SK-N-SH (cell line): ENCODE measurements around the gene NUP133. TPM values are rescaled to one million over a fixed set of nuclear protein-coding genes. Genes with fewer than 3 reads are reported as not detected.
A peak's percentile ranks its signal among the peaks of the same experiment; 100 is the strongest.
"Not testable (repeated sequence)": the region's sequence is repeated elsewhere in the genome, so short reads cannot be mapped to it uniquely, and the experiment has no call there.

Experiments
- CTCF ChIA-PET: fragments of 300-600, 350-600 bp; formaldehyde crosslinking; extraction: SDS; loops from one replicate; lab custom pipeline; 2021; lab: Yijun Ruan, JAX
- POLR2A ChIA-PET: fragments of 350-600 bp; sonication (Branson Sonifier 250); formaldehyde crosslinking; extraction: SDS; loops from one replicate; lab custom pipeline; 2020; ENCODE audit warnings: antibody characterized with exemption, inconsistent platforms; lab: Yijun Ruan, JAX
- DNase-seq: peaks from one replicate; pipeline ENCODE4 v3.0.0; 2012
- H2AFZ ChIP-seq: fragments of 200-600 bp; sonication (generic); 2 replicates; pipeline ENCODE4 v1.8.1; 2016; ENCODE audit warnings: antibody characterized with exemption, mild to moderate bottlenecking, low read depth
- H3F3A ChIP-seq: fragments of 200-600 bp; sonication (generic); replicated peaks from 2 replicates; pipeline ENCODE3; 2016; ENCODE audit warnings: antibody characterized with exemption, mild to moderate bottlenecking; ENCODE audit not compliant: insufficient read depth
- H3K27ac ChIP-seq, 2 experiments: fragments of 200-500 bp in 1 of 2; fragments of 200-600 bp in 1 of 2; sonication (Bioruptor generic) in 1 of 2; sonication (generic), shearing (Covaris generic) in 1 of 2; 2 replicates each; pipeline versions ENCODE4 v1.5.1 to v1.6.1; 2014 to 2016; ENCODE audit warnings: low read depth in 2 of 2, inconsistent platforms in 1 of 2, low read length in 1 of 2, mild to moderate bottlenecking in 1 of 2, mixed read lengths in 1 of 2
- H3K27me3 ChIP-seq: fragments of 200-600 bp; sonication (generic), shearing (Covaris generic); 2 replicates; pipeline ENCODE4 v1.6.1; 2016; ENCODE audit warnings: mixed run types; ENCODE audit not compliant: insufficient read depth
- H3K36me3 ChIP-seq, 2 experiments: fragments of 200-500 bp in 1 of 2; fragments of 200-600 bp in 1 of 2; sonication (Bioruptor generic) in 1 of 2; sonication (generic) in 1 of 2; replicated peaks in 1 of 2; 2 replicates each; pipeline versions ENCODE3 to v1.5.1; 2014 to 2016; ENCODE audit warnings: low read length in 1 of 2, mild to moderate bottlenecking in 1 of 2; ENCODE audit not compliant: insufficient read depth in 2 of 2, control insufficient read depth in 1 of 2
- H3K4me1 ChIP-seq, 2 experiments: fragments of 200-500 bp in 1 of 2; fragments of 200-600 bp in 1 of 2; sonication (Bioruptor generic) in 1 of 2; sonication (generic), shearing (Covaris generic) in 1 of 2; 2 replicates each; pipeline versions ENCODE4 v1.5.1 to v1.6.1; 2014 to 2016; ENCODE audit warnings: low read depth in 1 of 2, low read length in 1 of 2, mixed run types in 1 of 2; ENCODE audit not compliant: insufficient read depth in 2 of 2, control insufficient read depth in 1 of 2
- H3K4me2 ChIP-seq: fragments of 200-600 bp; sonication (generic), shearing (Covaris generic); 2 replicates; pipeline ENCODE4 v1.6.1; 2017; ENCODE audit warnings: mixed run types
- H3K4me3 ChIP-seq, 2 experiments: fragments of 200-500 bp in 1 of 2; fragments of 200-600 bp in 1 of 2; sonication (Bioruptor generic) in 1 of 2; sonication (generic), shearing (Covaris generic) in 1 of 2; 2 replicates each; pipeline versions ENCODE4 v1.5.1 to v1.8.1; 2014 to 2016; ENCODE audit warnings: low read depth in 2 of 2, inconsistent platforms in 1 of 2, low read length in 1 of 2, mild to moderate bottlenecking in 1 of 2, mixed read lengths in 1 of 2, moderate library complexity in 1 of 2
- H3K79me2 ChIP-seq: fragments of 200-600 bp; sonication (generic); 2 replicates; pipeline ENCODE4 v1.8.1; 2017; ENCODE audit warnings: mild to moderate bottlenecking; ENCODE audit not compliant: insufficient read depth
- H3K9ac ChIP-seq: fragments of 200-600 bp; sonication (generic); 2 replicates; pipeline ENCODE4 v1.6.1; 2017; ENCODE audit warnings: mixed run types
- H3K9me2 ChIP-seq: fragments of 200-600 bp; sonication (generic); 2 replicates; pipeline ENCODE4 v1.6.1; 2017; ENCODE audit warnings: mixed run types
- H3K9me3 ChIP-seq: fragments of 200-600 bp; sonication (generic); 2 replicates; pipeline ENCODE4 v1.6.1; 2017; ENCODE audit warnings: mixed run types, mild to moderate bottlenecking, moderate library complexity
- H4K20me1 ChIP-seq: fragments of 200-600 bp; sonication (generic); 2 replicates; pipeline ENCODE4 v1.6.1; 2017; ENCODE audit warnings: mild to moderate bottlenecking, mixed run types; ENCODE audit not compliant: insufficient read depth
- CHD2 ChIP-seq: fragments of 150-350 bp; IDR thresholded peaks from 2 replicates; pipeline ENCODE4 v1.6.1; 2018; ENCODE audit warnings: low read length; ENCODE audit not compliant: partially characterized antibody
- ELF1 ChIP-seq: IDR thresholded peaks from 2 replicates; pipeline ENCODE4 v1.4.0; 2012
- EZH2phosphoT487 ChIP-seq: fragments of 200-600 bp; sonication (generic); IDR thresholded peaks from 2 replicates; pipeline ENCODE4 v1.6.1; 2017; ENCODE audit warnings: low read depth, mixed run types, mild to moderate bottlenecking, antibody characterized with exemption, moderate library complexity, borderline replicate concordance
- FOSL2 ChIP-seq: IDR thresholded peaks from 2 replicates; pipeline ENCODE4 v1.4.0; 2012; ENCODE audit warnings: low read depth, mild to moderate bottlenecking, moderate library complexity, borderline replicate concordance
- FOXJ3 ChIP-seq: sonication (generic); formaldehyde crosslinking; IDR thresholded peaks from 2 replicates; pipeline ENCODE4 v1.5.1; 2020; ENCODE audit warnings: mild to moderate bottlenecking, missing genetic modification reagents
- FOXM1 ChIP-seq: IDR thresholded peaks from 2 replicates; pipeline ENCODE4 v1.4.0; 2012; ENCODE audit warnings: low read depth, mild to moderate bottlenecking
- GABPA ChIP-seq: IDR thresholded peaks from 2 replicates; pipeline ENCODE4 v1.4.0; 2012; ENCODE audit warnings: low read depth, mild to moderate bottlenecking
- GATA2 ChIP-seq: sonication (generic); formaldehyde crosslinking; IDR thresholded peaks from 2 replicates; pipeline ENCODE4 v1.5.0; 2020; ENCODE audit warnings: mild to moderate bottlenecking, missing genetic modification reagents
- MEF2A ChIP-seq: IDR thresholded peaks from 2 replicates; pipeline ENCODE4 v1.4.0; 2012; ENCODE audit warnings: low read depth, borderline replicate concordance
- MXI1 ChIP-seq: IDR thresholded peaks from 2 replicates; pipeline ENCODE4 v1.6.1; 2012; ENCODE audit warnings: mild to moderate bottlenecking, low read depth, low read length, improper control_type of control experiment
- NRF1 ChIP-seq: IDR thresholded peaks from 2 replicates; pipeline ENCODE4 v1.6.1; 2012; ENCODE audit warnings: low read depth, mild to moderate bottlenecking, low read length
- POLR2AphosphoS5 ChIP-seq: IDR thresholded peaks from 2 replicates; pipeline ENCODE4 v1.6.1; 2012; ENCODE audit warnings: low read depth, low read length
- RFX5 ChIP-seq: IDR thresholded peaks from 2 replicates; pipeline ENCODE4 v1.6.1; 2012; ENCODE audit warnings: mild to moderate bottlenecking, improper control_type of control experiment, low read length
- RXRA ChIP-seq: IDR thresholded peaks from 2 replicates; pipeline ENCODE4 v1.4.0; 2012; ENCODE audit warnings: low read depth, mild to moderate bottlenecking, borderline replicate concordance
- TAF1 ChIP-seq: IDR thresholded peaks from 2 replicates; pipeline ENCODE4 v1.6.1; 2012; ENCODE audit warnings: low read depth, mild to moderate bottlenecking, low read length, moderate library complexity, borderline replicate concordance
- TCF12 ChIP-seq: IDR thresholded peaks from 2 replicates; pipeline ENCODE4 v1.4.0; 2012
- WGBS: methylation state at CpG from one replicate; pipeline ENCODE4 v1.1.6; 2017; ENCODE audit warnings: low lambda C conversion rate; 5-methylcytosine and 5-hydroxymethylcytosine counted together
- polyA plus RNA-seq, 3 experiments: library from polyadenylated mRNA; depleted of rRNA; stranded (reverse); fragments of >200 nt; gene quantifications; 2 replicates each; pipeline ENCODE4 v1.2.3, GENCODE V29; 2012
- TF ChIP-seq, protein P1 (sequence below): IDR thresholded peaks from 2 replicates; pipeline ENCODE4 v1.4.0; 2012; ENCODE audit warnings: low read depth, borderline replicate concordance
- TF ChIP-seq, protein P2 (sequence below): IDR thresholded peaks from 2 replicates; pipeline ENCODE4 v1.4.0; 2012; ENCODE audit warnings: low read depth, borderline replicate concordance

The NUP133 gene
- polyA plus RNA-seq, 1 of the 3 experiments (the other 2 are of a cell fraction) = 10.9 TPM

DNA sequence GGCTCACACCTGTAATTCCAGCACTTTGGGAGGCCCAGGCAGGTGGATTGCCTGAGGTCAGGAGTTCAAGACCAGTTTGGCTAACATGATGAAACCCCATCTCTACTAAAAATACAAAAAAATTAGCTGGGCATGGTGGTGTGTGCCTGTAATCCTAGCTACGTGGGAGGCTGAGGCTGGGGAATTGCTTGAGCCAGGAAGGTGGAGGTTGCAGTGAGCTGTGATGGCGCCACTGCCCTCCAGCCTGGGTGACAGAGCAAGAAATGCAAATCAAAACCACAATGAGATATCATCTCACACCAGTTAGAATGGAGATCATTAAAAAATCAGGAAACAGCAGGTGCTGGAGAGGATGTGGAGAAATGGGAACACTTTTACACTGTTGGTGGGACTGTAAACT lies 3.1 kb upstream of the NUP133 start:
- CTCF ChIA-PET = not testable (repeated sequence)

DNA sequence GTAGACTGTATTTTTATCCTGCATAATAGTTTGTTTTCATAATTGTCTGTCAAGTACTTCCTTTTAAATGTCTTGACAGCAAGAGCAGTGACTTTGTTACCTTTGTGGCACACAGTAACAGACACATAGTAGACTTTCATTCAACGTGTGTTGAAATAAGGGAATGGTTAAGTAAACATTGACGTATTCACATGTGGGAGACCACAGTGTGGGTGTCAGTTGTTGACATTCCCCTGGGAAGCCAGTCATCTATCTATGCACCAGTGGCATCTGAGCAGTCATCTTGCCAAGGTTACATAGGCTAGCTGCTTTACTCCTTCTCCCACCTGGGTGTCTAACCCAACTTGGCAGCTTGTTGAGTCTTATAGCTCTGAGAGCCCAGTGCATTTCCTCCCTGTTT lies 1.4 kb upstream of the NUP133 start:
- H3K9ac ChIP-seq = no peak overlapping the region
- H3K9me3 ChIP-seq = no peaks in the 10 kb centered on the region
- no peaks in the 10 kb centered on the region for H4K20me1 ChIP-seq
- H3K27me3 ChIP-seq = no peaks in the 10 kb centered on the region
- CTCF ChIA-PET = interaction anchor here (1.9 kb wide), 1 partner anchor 251 kb away, joined by 6 read pairs; no protein-coding TSS in a partner anchor
- TF ChIP-seq EZH2phosphoT487 (no peak), TAF1 (no peak), MXI1 (no peak), TCF12 (no peak), NRF1 (no peak), GABPA (no peak), RFX5 (no peak), FOXJ3 (CRISPR knock-in tag) (no peak)
- TF ChIP-seq, all 33 proteins: peak for 0
- peaks cover 7 to 16% of the 10 kb centered on the region in 2 experiments for H3K36me3 ChIP-seq
- POLR2A ChIA-PET = no interaction called here
- peaks cover 9 to 19% of the 10 kb centered on the region in 2 experiments; a peak in 3 of 4 replicates for H3K4me1 ChIP-seq
- H3F3A ChIP-seq = peaks cover 9% of the 10 kb centered on the region
- no peak overlapping the region for H3K4me3 ChIP-seq
- H3K79me2 ChIP-seq = peaks cover 35% of the 10 kb centered on the region
- DNase-seq = no peak
- H3K27ac ChIP-seq = no peak overlapping the region
- peak overlapping the region; percentile 96; the same call in 1 of the 2 replicates for H2AFZ ChIP-seq
- no peaks in the 10 kb centered on the region for H3K9me2 ChIP-seq
- H3K4me2 ChIP-seq = no peak overlapping the region
- 80% methylated on average over 2 of the region's 2 CpGs for WGBS

More for the DNA sequence above, 3.1 kb upstream of the NUP133 start:
- POLR2A ChIA-PET, H4K20me1 ChIP-seq, H3K9me2 ChIP-seq, H3K4me2 ChIP-seq, DNase-seq, H3K27ac ChIP-seq, H2AFZ ChIP-seq, H3K9ac ChIP-seq, H3K36me3 ChIP-seq, H3K27me3 ChIP-seq, H3F3A ChIP-seq, H3K4me3 ChIP-seq, H3K9me3 ChIP-seq: not testable (repeated sequence)
- H3K4me1 ChIP-seq = peaks cover 9 to 19% of the 10 kb centered on the region in 2 experiments; a peak in 3 of 4 replicates
- H3K79me2 ChIP-seq = peaks cover 19% of the 10 kb centered on the region
- 65% methylated on average over 2 of the region's 2 CpGs for WGBS

DNA sequence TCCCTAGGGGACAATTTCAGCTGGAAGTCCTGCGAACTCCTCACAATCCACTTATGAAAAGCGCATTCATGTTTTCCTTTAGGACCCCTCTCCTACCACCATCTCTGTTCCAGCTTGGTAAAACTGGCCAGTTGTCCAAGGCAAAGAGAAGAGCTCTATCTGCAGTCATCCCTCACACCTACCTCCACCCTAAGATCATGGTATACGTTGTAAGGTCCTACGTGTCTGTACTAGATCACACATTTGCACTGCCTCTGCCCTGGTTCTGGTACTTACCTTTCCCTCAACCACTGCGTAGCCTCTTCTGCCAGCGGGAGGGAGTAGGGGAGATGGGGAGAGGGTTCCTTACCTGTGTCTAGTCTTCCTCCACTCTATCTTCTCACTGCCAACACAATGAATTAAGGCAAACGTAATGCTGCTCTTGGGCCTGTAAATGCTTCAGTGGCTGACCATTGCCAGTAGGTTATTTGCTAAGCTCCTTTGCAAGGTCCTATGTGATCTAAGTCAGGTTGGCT lies 739 bp upstream of the NUP133 start:
- ChIA-PET POLR2A (interaction anchor here (1.1 to 1.9 kb wide), 3 partner anchors 27 to 250 kb away, joined by 3 to 8 read pairs (median 5); partner anchors contain the start of gene ABCB10), CTCF (interaction anchor here (0.7 to 1.9 kb wide), 9 partner anchors 12 to 845 kb away, joined by 3 to 8 read pairs (median 4); no protein-coding TSS in a partner anchor)
- DNase-seq = no peak
- Histone ChIP-seq H3K9me2 (no peaks in the 10 kb centered on the region), H3K4me1 (peaks cover 9 to 19% of the 10 kb centered on the region in 2 experiments; a peak in 3 of 4 replicates), H3K27me3 (no peaks in the 10 kb centered on the region), H4K20me1 (no peaks in the 10 kb centered on the region), H3F3A (peaks cover 5% of the 10 kb centered on the region), H3K9ac (peak overlapping the region; percentile 95), H3K36me3 (peaks cover 12 to 20% of the 10 kb centered on the region in 2 experiments), H3K9me3 (no peaks in the 10 kb centered on the region), H3K4me2 (peak overlapping the region; percentile 68), H2AFZ (peak overlapping the region; percentile 96), H3K4me3 (peak overlapping the region; percentile 80 to 94), H3K79me2 (peaks cover 40% of the 10 kb centered on the region), H3K27ac (peak overlapping the region; percentile 82 to 98)
- WGBS = 84% methylated on average over 7 of the region's 7 CpGs
- TF ChIP-seq CHD2 (no peak), FOXM1 (no peak), GATA2 (CRISPR knock-in tag) (no peak), MXI1 (no peak), RXRA (no peak), MEF2A (no peak), FOSL2 (no peak), EZH2phosphoT487 (no peak), POLR2AphosphoS5 (no peak), ELF1 (no peak), NRF1 (no peak)
- TF ChIP-seq, protein P1, sequence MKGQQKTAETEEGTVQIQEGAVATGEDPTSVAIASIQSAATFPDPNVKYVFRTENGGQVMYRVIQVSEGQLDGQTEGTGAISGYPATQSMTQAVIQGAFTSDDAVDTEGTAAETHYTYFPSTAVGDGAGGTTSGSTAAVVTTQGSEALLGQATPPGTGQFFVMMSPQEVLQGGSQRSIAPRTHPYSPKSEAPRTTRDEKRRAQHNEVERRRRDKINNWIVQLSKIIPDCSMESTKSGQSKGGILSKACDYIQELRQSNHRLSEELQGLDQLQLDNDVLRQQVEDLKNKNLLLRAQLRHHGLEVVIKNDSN = no peak
- TF ChIP-seq, protein P2, sequence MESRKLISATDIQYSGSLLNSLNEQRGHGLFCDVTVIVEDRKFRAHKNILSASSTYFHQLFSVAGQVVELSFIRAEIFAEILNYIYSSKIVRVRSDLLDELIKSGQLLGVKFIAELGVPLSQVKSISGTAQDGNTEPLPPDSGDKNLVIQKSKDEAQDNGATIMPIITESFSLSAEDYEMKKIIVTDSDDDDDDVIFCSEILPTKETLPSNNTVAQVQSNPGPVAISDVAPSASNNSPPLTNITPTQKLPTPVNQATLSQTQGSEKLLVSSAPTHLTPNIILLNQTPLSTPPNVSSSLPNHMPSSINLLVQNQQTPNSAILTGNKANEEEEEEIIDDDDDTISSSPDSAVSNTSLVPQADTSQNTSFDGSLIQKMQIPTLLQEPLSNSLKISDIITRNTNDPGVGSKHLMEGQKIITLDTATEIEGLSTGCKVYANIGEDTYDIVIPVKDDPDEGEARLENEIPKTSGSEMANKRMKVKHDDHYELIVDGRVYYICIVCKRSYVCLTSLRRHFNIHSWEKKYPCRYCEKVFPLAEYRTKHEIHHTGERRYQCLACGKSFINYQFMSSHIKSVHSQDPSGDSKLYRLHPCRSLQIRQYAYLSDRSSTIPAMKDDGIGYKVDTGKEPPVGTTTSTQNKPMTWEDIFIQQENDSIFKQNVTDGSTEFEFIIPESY = no peak
